ENCODE data around the gene OPCML.

OPCML gene

DNA sequence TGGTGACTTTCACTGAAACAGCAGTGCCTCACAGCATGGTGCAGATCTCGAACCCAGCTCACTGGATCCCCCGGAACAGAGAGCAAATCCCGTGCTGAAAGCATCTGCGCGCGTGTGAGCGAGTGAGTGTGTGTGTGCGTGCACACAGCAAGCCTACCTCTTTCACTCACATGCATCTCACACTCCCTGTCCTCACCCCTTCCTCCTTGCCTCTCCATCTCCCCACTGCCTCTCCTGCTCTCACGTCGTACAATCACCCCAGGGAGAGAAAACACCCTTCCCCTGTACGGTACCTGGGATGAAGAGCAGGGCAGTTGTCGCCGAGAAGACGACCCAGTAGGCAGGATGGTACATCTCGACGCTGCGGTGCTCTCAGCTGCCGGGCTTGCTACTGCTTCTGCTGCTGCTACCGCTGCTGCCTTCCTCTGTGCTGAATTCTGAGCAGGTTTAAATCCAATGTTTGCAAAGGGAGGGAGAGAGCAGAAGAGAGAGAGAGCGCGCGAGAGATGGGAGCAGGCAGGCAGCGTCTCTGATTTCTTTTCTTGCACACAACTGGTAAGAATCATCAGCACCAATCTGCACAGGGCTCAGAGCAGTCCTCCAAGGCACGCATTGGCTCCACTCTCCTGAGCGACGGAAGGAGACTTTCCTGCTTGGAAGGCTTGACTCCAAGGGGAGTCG is at the start of gene OPCML:
Gene OPCML, minus strand, starts transcription at position 531 of the 681 bp plus-strand sequence.
- DNase-seq (ENCODE audit: low read depth, low spot score) = no peak

DNA sequence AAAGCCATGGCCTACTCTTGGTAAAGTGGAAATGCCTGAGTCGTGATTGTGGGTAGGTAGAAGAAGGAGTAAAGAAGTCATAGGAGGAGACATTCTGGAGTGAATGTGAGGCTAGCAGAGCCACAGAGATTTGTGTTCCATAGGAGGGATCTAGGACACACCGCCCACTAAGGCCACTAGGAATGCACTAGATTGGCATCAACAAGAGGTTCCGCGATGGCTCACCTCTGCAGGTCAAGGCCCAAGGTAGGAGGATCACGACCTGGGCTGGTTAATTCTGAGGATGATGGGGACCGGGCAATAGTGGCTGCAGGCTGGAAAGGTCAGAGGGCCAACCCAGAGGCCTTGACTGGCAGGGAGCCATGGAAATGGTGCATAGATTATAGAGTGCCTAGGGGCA is 48.8 kb upstream of the OPCML start:
- DNase-seq (ENCODE audit: low read depth, low spot score) = no peak

GRCh38 chr11:133579165-133580031 is 47.1 kb upstream of the OPCML start:
- DNase-seq (ENCODE audit: low read depth, low spot score) = peak; percentile 20

- no peak for DNase-seq (ENCODE audit: low read depth, low spot score)
Measured at GRCh38 chr11:133577403-133577802, 45.1 kb upstream of the OPCML start.

DNA sequence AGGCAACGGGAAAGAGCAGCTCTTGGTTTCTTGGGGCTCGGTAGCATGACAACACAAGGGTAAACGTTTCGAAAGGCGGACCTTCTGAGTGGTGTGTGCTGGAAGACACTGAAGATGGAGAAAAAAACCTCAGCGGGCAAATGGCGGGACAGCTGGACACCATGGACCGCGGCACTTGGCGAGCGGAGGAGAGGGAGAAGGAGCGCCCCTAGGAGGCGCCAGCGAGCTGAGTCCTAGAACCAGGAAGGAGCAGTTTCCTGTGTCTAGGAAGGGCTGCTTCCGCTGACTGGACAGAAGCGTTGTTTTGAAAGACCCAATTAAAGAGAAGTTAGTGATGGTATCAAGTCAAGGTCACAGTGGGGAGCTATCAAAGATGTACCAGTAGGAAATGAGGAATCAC is 44.0 kb upstream of the OPCML start:
- DNase-seq (ENCODE audit: low read depth, low spot score) = peak; percentile 45

GRCh38 chr11:133573081-133573480 is 40.8 kb upstream of the OPCML start:
- DNase-seq (ENCODE audit: low read depth, low spot score) = no peak

GRCh38 chr11:133570376-133570775 is 38.1 kb upstream of the OPCML start:
- DNase-seq (ENCODE audit: low read depth, low spot score) = no peak

DNA sequence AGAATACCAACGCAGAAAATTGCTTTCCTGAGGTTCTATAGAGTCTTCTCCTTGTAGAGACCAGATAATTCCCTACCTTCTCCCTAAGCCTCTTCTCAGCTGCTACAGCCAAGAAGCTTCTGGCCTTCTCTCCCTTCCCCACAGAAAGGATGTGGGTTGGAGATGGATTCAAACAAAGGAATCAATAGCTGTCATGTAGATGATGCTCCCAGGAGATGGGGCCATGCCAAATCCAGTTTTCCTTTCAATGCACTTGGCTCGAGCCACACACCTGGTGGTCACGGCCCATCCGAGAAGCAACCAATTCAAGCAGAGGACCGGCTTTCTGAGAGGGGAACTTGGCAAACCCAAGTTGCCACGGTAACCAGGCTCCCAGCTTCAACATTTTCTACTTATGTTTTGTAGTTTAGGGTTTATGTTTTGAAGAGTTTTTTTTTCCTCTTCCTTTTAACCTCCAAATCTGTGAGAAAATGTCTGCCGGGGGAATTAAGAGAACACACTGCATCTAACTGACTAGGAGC is 31.3 kb upstream of the OPCML start:
- no peak for DNase-seq (ENCODE audit: low read depth, low spot score)

- no peak for DNase-seq (ENCODE audit: low read depth, low spot score)
Measured at GRCh38 chr11:133560472-133560855, 28.2 kb upstream of the OPCML start.

- no peak for DNase-seq (ENCODE audit: low read depth, low spot score)
Measured at GRCh38 chr11:133559833-133560471, 27.7 kb upstream of the OPCML start.

DNA sequence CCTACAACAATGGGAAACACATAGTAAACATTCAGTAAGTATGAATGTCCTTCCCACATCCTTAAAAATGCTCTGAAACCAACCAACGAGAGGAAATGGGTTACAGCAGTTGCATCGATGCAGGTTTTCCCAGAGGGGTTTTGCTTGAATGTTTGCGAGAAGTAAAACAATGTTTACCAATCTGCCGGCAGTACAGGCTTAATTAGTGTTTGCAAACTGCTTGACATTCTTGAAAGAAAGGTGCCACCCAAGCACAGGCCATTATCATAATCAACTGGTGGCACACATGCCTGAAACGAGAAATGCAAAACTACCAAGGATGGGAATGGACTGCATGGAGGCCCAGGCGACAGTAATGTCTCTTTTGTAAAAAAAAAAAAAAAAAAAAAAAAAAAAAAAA is 27.1 kb upstream of the OPCML start:
- no peak for DNase-seq (ENCODE audit: low read depth, low spot score)

DNA sequence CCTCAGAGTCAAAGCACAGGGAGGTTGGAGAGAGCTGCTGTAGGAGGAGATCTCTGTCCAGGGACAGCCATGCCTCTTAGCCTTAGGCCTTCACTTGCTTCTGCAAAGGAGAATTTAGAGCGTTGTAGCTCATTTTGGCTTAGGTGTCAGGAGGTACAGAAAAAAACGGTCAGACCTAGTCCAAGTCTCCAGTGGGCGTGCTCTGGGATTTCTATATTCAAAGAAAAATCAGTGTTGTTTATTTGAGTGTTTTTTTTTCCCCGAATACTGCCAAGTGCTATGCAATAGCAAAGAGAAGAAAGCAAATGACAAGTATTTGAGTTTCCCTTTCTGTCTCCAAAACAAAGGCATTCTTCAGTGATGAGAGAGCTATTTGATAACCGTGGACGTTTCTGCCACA is 22.7 kb upstream of the OPCML start:
- DNase-seq (ENCODE audit: low read depth, low spot score) = no peak

DNA sequence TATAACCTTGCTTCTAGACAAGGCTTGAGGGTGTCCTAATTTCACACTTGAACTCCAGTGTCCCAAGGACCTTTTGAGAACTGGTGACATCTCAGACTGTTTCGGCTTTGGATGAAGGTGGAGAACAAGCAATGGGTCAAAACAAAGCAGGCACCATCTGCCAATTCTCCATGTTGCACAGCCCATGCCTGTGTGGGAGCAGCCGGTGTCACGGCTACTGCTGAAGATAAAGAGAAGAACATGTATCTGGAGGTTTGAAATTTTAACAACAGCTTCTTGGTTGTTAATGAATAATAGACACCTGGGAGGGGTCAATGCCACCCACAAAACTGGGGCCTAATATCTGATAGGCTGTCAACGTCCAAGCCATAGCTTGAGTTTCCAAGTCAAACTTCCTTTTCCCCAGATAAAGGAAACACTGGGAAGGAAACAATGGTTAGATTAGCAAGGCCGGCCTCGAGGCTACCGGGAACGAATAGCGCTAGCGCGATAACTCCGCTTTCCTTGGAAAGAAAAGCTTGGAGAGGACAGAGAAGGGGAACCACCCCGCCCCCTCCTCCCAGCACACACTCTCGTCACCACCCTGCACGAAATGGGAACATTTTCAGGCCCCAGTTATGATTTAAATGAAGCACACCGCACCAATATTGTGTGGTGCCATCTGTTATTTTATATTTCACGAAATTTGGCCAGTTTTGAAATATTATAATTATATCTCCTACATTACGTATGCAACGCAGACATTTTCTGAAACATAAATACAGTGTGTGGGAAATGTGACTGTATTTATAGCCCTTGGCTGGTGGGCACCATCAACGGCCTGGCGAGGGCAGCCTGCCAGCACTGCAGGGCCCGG is 21.8 kb upstream of the OPCML start:
- DNase-seq (ENCODE audit: low read depth, low spot score) = no peak

DNA sequence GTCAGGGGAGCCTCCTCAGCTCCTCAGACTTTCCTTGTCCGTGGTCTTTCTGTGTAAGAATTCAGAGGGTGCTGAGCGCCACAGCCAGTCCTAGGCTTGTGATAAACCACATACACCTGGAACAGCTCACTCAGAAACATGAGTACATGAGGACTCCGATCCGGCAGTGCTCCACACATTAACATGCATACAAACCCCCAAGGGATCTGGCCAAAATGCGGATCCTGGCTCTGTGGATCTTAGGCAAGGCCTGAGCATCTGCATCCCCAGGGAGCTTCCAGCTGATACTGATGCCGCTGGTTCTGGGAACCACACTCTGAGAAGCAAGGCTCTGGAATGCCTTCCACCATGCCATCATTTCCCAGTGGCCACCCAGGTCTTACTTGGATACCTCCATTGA is 20.6 kb upstream of the OPCML start:
- DNase-seq (ENCODE audit: low read depth, low spot score) = no peak

GRCh38 chr11:133551064-133551463 is 18.8 kb upstream of the OPCML start:
- DNase-seq (ENCODE audit: low read depth, low spot score) = no peak

- no peak for DNase-seq (ENCODE audit: low read depth, low spot score)
Measured at GRCh38 chr11:133549826-133550225, 17.5 kb upstream of the OPCML start.

DNA sequence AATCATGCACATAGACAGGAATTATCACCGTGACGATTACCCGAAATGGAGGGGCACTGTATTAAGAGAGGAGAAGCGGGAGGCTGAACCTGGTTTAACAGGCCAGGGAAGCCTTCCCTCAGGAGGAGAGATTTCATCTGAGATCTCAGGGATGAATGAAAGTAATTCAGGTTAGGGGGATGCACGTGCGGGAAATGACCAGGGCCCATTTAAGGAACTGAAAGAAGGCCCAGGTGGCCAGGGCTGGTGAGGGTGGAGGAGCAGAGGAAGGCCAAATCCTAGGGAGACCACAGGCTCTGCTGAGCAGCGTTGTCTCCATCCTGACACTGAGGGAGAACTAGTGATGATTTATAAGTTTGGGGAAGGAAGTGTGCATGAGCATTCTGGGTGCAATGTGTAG is 16.3 kb upstream of the OPCML start:
- no peak for DNase-seq (ENCODE audit: low read depth, low spot score)

DNA sequence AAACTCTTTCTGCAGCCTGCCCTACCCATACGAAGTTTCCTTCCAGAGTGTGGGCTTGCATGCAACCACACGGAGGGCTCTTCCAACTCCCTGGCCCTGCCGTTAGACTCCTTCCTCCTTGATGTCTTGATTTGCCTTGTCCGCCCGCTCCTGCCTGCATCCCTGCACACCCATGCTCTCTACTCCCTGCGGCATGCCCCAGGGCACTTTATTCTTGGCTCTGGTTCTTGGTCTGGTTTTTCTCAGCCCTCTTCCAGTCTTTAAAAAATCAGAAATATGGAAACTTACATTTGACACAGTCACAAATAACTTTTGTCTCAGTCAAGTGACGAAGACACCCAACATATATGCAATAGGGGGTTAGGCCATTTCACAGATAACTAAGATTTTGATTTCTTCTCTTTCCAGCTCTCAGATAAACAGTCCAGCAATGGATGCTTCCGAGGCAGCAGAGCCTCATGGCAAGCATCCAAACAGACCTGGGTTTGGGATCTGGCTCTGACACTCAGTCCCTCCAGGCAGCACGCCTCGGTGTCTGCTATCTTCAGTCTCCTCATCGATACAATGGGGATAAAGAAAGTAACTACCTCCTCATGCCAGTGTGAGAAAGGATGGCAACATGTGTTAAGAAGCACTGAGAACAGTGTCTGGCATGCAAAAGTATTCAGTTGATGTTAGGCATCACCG is 15.7 kb upstream of the OPCML start:
- DNase-seq (ENCODE audit: low read depth, low spot score) = no peak

- peak; percentile 67 for DNase-seq (ENCODE audit: low read depth, low spot score)
Measured at GRCh38 chr11:133545199-133545803, 13.0 kb upstream of the OPCML start.

- no peak for DNase-seq (ENCODE audit: low read depth, low spot score)
Measured at GRCh38 chr11:133541720-133542095, 9.4 kb upstream of the OPCML start.

Measured in iPS DF 19.7 (cell line).